B cell (primary cell): ENCODE results near the gene PDGFA. TPM values are rescaled to one million over a fixed set of nuclear protein-coding genes. Genes with fewer than 3 reads are reported as not detected.

Experiments
- ATAC-seq: fragments of 200-7000 bp; cut with Tn5 transposase; one replicate; pipeline ENCODE4 v1.10.0; 2021; ENCODE audit warnings: low read depth, mild to moderate bottlenecking, moderate number of reproducible peaks, moderate library complexity
- CTCF ChIA-PET: fragments of 350-600 bp; sonication (Branson Sonifier 250); formaldehyde crosslinking; loops from one replicate; lab custom pipeline; 2021; ENCODE audit warnings: antibody characterized with exemption, inconsistent platforms; lab: Charles Lee
- POLR2A ChIA-PET: fragments of 350-600 bp; sonication (Branson Sonifier 250); formaldehyde crosslinking; loops from one replicate; lab custom pipeline; 2021; ENCODE audit warnings: antibody characterized with exemption; lab: Charles Lee
- DNase-seq: peaks from one replicate; pipeline ENCODE4 v3.0.0; 2013
- H2AFZ ChIP-seq: 2 replicates; pipeline ENCODE4 v1.6.1; 2012; ENCODE audit warnings: mild to moderate bottlenecking, low read depth, low read length; ENCODE audit not compliant: insufficient read depth, poor library complexity, severe bottlenecking
- H3K27ac ChIP-seq, 2 donors: 1 replicate in 1 of 2; 2 replicates in 1 of 2; pipeline ENCODE4 v1.5.1; 2012 to 2013; ENCODE audit warnings: low read length in 2 of 2, mild to moderate bottlenecking in 2 of 2, moderate library complexity in 1 of 2
- H3K27me3 ChIP-seq, 4 experiments: fragments of 200-600 bp in 1 of 4; sonication (generic) in 1 of 4; replicated peaks in 1 of 4; 1 replicate in 2 of 4; 2 replicates in 2 of 4; pipeline versions ENCODE4 v1.6.1 to v1.7.0; 2013 to 2016; ENCODE audit warnings: low read length in 3 of 4, mild to moderate bottlenecking in 2 of 4, mixed read lengths in 1 of 4, moderate library complexity in 1 of 4; ENCODE audit not compliant: insufficient read depth in 4 of 4, control insufficient read depth in 3 of 4; ENCODE audit errors: control extremely low read depth in 1 of 4
- H3K36me3 ChIP-seq, 2 experiments: replicated peaks in 1 of 2; 1 replicate in 1 of 2; 2 replicates in 1 of 2; pipeline versions ENCODE4 v1.6.1 to v1.7.1; 2013; ENCODE audit warnings: low read length in 1 of 2; ENCODE audit not compliant: insufficient read depth in 2 of 2, control insufficient read depth in 1 of 2; ENCODE audit errors: control extremely low read depth in 1 of 2, extremely low read depth in 1 of 2
- H3K4me1 ChIP-seq, 2 donors: fragments of 200-600 bp in 1 of 2; sonication (generic) in 1 of 2; 1 replicate in 1 of 2; 2 replicates in 1 of 2; pipeline versions ENCODE4 v1.5.1 to v1.6.1; 2013 to 2017; ENCODE audit warnings: low read length in 2 of 2; ENCODE audit not compliant: control insufficient read depth in 2 of 2, insufficient read depth in 2 of 2
- H3K4me2 ChIP-seq: replicated peaks from 2 replicates; pipeline ENCODE3; 2012; ENCODE audit warnings: mild to moderate bottlenecking, low read depth, low read length; ENCODE audit not compliant: poor library complexity, severe bottlenecking
- H3K4me3 ChIP-seq, 5 experiments: fragments of 200-600 bp in 1 of 5; sonication (generic) in 1 of 5; 1 replicate in 3 of 5; 2 replicates in 2 of 5; pipeline versions ENCODE4 v1.5.1 to v1.7.0; 2011 to 2016; ENCODE audit warnings: low read length in 4 of 5, mild to moderate bottlenecking in 4 of 5, low read depth in 2 of 5, control low read depth in 1 of 5, moderate library complexity in 1 of 5; ENCODE audit not compliant: insufficient read depth in 1 of 5; ENCODE audit errors: control extremely low read depth in 1 of 5, extremely low read depth in 1 of 5
- H3K79me2 ChIP-seq: fragments of 200-600 bp; sonication (generic); one replicate; pipeline ENCODE4 v1.6.0; 2016; ENCODE audit warnings: low read length; ENCODE audit not compliant: control insufficient read depth, insufficient read depth
- H3K9ac ChIP-seq: fragments of 200-600 bp; sonication (generic); 2 replicates; pipeline ENCODE4 v1.6.1; 2017; ENCODE audit warnings: mild to moderate bottlenecking, low read length, moderate library complexity
- H3K9me3 ChIP-seq, 3 donors: one replicate each; pipeline versions ENCODE4 v1.6.1 to v1.7.1; 2013; ENCODE audit warnings: low read length in 2 of 3; ENCODE audit not compliant: control insufficient read depth in 2 of 3, insufficient read depth in 1 of 3; ENCODE audit errors: control extremely low read depth in 1 of 3
- H4K20me1 ChIP-seq: 2 replicates; pipeline ENCODE4 v1.6.0; 2012; ENCODE audit warnings: mild to moderate bottlenecking, low read length; ENCODE audit not compliant: insufficient read depth, control insufficient read depth, poor library complexity, severe bottlenecking
- H3K27ac Mint-ChIP-seq: one replicate; pipeline ENCODE4 v1.8.0; 2021; ENCODE audit warnings: mixed read lengths
- H3K27me3 Mint-ChIP-seq: one replicate; pipeline ENCODE4 v1.8.0; 2021; ENCODE audit warnings: mixed read lengths
- H3K4me1 Mint-ChIP-seq: one replicate; pipeline ENCODE4 v1.8.0; 2021; ENCODE audit warnings: mixed read lengths
- H3K4me3 Mint-ChIP-seq: one replicate; pipeline ENCODE4 v1.8.0; 2021; ENCODE audit warnings: mixed read lengths
- H3K9me3 Mint-ChIP-seq: one replicate; pipeline ENCODE4 v1.8.0; 2022; ENCODE audit warnings: mixed read lengths; ENCODE audit not compliant: insufficient read depth
- EZH2 ChIP-seq: IDR thresholded peaks from 2 replicates; pipeline ENCODE4 v1.6.1; 2012; ENCODE audit warnings: borderline replicate concordance, low read depth, mild to moderate bottlenecking, moderate library complexity, low read length; ENCODE audit not compliant: insufficient read depth, poor library complexity, severe bottlenecking
- WGBS: methylation state at CpG from one replicate; pipeline ENCODE4 v1.1.5; 2013; ENCODE audit warnings: missing lambda C conversion rate; ENCODE audit not compliant: insufficient coverage; 5-methylcytosine and 5-hydroxymethylcytosine counted together
- intact Hi-C: fragments of 100-400 bp; cut with micrococcal nuclease; formaldehyde crosslinking; loops from one replicate; pipeline ENCODE4 v1.10.0; 2022
- polyA plus RNA-seq: library from polyadenylated mRNA; depleted of rRNA; stranded (reverse); fragments of >200 nt; gene quantifications from 2 replicates; pipeline ENCODE4 v1.2.3, GENCODE V29; 2012
- total RNA-seq, 2 donors: library from RNA; stranded (reverse); fragments of 120-200 nt in 1 of 2; gene quantifications; 1 replicate in 1 of 2; 2 replicates in 1 of 2; pipeline versions ENCODE4 v1.2.3 to v1.2.4, GENCODE V29; 2013 to 2022
- TF ChIP-seq, protein P1 (sequence below): fragments of 200-600 bp; IDR thresholded peaks from one replicate; pipeline ENCODE4 v1.8.0; 2022; ENCODE audit warnings: antibody characterized with exemption, mild to moderate bottlenecking

The PDGFA gene
- total and polyA plus RNA-seq, 2 donors (not counting 1 experiment from before 2014, with no cell fraction given), result 0.36 to 1.5 TPM

DNA sequence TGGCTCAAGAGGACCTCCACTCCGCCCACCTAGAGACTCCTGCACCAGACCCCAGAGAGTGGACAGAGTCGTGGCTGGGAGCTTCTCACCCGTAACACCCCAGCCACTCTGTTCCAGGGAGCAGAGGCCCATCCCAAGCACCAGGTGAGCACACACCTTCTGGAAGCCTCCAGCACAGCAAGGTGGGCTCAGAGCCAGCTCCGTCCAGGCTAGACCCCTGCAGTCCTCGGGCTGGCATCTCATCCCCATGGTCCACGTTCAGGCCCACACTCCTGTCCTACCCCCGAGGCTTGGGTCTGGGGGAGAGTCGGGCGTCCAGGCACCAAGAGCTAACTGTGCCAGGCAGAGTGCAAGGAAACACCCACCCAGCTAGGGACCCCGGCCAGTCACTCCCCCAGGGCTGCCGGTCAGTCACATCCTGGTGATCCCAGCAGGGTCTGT lies 13.2 kb downstream of the PDGFA start:
- TF ChIP-seq, protein P1, sequence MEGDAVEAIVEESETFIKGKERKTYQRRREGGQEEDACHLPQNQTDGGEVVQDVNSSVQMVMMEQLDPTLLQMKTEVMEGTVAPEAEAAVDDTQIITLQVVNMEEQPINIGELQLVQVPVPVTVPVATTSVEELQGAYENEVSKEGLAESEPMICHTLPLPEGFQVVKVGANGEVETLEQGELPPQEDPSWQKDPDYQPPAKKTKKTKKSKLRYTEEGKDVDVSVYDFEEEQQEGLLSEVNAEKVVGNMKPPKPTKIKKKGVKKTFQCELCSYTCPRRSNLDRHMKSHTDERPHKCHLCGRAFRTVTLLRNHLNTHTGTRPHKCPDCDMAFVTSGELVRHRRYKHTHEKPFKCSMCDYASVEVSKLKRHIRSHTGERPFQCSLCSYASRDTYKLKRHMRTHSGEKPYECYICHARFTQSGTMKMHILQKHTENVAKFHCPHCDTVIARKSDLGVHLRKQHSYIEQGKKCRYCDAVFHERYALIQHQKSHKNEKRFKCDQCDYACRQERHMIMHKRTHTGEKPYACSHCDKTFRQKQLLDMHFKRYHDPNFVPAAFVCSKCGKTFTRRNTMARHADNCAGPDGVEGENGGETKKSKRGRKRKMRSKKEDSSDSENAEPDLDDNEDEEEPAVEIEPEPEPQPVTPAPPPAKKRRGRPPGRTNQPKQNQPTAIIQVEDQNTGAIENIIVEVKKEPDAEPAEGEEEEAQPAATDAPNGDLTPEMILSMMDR, result no peak
- no peak for TF ChIP-seq EZH2
- no peaks in the 10 kb centered on the region for H3K36me3 ChIP-seq
- no peaks in the 10 kb centered on the region for H3K9me3 ChIP-seq
- WGBS, result 85% methylated on average over 10 of the region's 11 CpGs
- no peak overlapping the region for H3K27ac ChIP-seq
- H3K27me3 ChIP-seq, result no peaks in the 10 kb centered on the region
- Mint-ChIP-seq H3K27ac (no peak overlapping the region), H3K4me1 (no peaks in the 10 kb centered on the region), H3K27me3 (no peaks in the 10 kb centered on the region), H3K4me3 (no peak overlapping the region), H3K9me3 (no peaks in the 10 kb centered on the region)
- CTCF ChIA-PET, result no interaction called here
- H3K4me2 ChIP-seq, result no peak overlapping the region
- H2AFZ ChIP-seq, result no peak overlapping the region
- H3K4me3 ChIP-seq, result no peak overlapping the region
- no peak overlapping the region for H3K9ac ChIP-seq
- DNase-seq, result no peak
- H4K20me1 ChIP-seq, result no peaks in the 10 kb centered on the region
- POLR2A ChIA-PET, result no interaction called here
- no peak for ATAC-seq
- H3K4me1 ChIP-seq, result no peaks in the 10 kb centered on the region
- intact Hi-C loops, result no loop called here
- H3K79me2 ChIP-seq, result no peaks in the 10 kb centered on the region

DNA sequence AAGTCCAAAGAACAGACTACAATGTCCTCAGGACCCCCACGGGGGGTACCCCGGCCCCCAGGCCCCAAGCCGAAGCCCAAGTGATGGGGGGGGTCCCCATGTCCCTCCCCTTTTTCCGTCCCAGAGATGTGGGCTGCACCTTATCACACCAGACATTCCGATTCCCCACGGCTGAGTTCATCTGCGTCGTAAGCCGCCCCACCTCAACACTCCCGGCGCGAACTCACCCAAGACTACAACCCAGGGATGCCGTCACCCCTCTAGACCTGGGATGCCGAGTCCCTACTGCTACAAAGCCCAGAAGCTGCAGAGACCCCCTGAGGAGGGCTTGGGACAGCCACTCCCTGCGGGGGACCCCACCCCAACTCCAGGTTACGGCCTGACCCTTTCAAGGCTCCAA lies 14.5 kb downstream of the PDGFA start:
- TF ChIP-seq, protein P1, result no peak
- no peak for TF ChIP-seq EZH2
- WGBS, result 90% methylated on average over 16 of the region's 16 CpGs
- H4K20me1 ChIP-seq, result no peaks in the 10 kb centered on the region
- no peaks in the 10 kb centered on the region for H3K36me3 ChIP-seq
- H3K27ac ChIP-seq, result no peak overlapping the region
- H3K9ac ChIP-seq, result no peak overlapping the region
- H3K9me3 ChIP-seq, result no peaks in the 10 kb centered on the region
- H3K27ac Mint-ChIP-seq, result no peak overlapping the region
- DNase-seq (no peak), ATAC-seq (no peak)
- H3K79me2 ChIP-seq, result no peaks in the 10 kb centered on the region
- H3K4me3 ChIP-seq, result no peak overlapping the region
- H3K4me3 Mint-ChIP-seq, result no peak overlapping the region
- no peaks in the 10 kb centered on the region for H3K4me1 Mint-ChIP-seq
- CTCF ChIA-PET, result no interaction called here
- no peaks in the 10 kb centered on the region for H3K27me3 Mint-ChIP-seq
- POLR2A ChIA-PET, result no interaction called here
- H3K4me1 ChIP-seq, result no peaks in the 10 kb centered on the region
- no peak overlapping the region for H3K4me2 ChIP-seq
- no peaks in the 10 kb centered on the region for H3K9me3 Mint-ChIP-seq
- no peaks in the 10 kb centered on the region for H3K27me3 ChIP-seq
- no peak overlapping the region for H2AFZ ChIP-seq
- intact Hi-C loops, result no loop called here
